Measurements from ENCODE around the gene SURF4.

GRCh38 chr9:133346021-133346785 is 29.7 kb downstream of the SURF4 start:
- TF ChIP-seq KDM5A (IDR thresholded peaks at IDR 0.05) (no peak), POLR2A (IDR thresholded peaks at IDR 0.05; ENCODE audit: low read length) (no peak), MAFK (IDR thresholded peaks at IDR 0.05; ENCODE audit: partially characterized antibody) (no peak)
